Measurements from ENCODE around the gene ENDOG. TPM values are rescaled to one million over a fixed set of nuclear protein-coding genes. Genes with fewer than 3 reads are reported as not detected.

Gene ENDOG
- total RNA-seq, 1 donor from 2014 or later, result 28.2 TPM

- Histone ChIP-seq H3K36me3 (peaks cover 0 to 26% of the 10 kb centered on the region in 2 donors), H3K4me3 (no peak overlapping the region), H3K4me1 (no peaks in the 10 kb centered on the region), H3K27ac (no peak overlapping the region), H3K9me3 (no peaks in the 10 kb centered on the region), H3K27me3 (no peaks in the 10 kb centered on the region)
- TF ChIP-seq POLR2AphosphoS5 (IDR thresholded peaks at IDR 0.05; ENCODE audit: insufficient read depth in 1 of 2, low read depth in 1 of 2) (no peak), CTCF (IDR thresholded peaks at IDR 0.05) (no peak), POLR2A (IDR thresholded peaks at IDR 0.05) (no peak)
- no peak for DNase-seq (ENCODE audit: extremely low spot score in 2 of 2)
- intact Hi-C loops (cut with DNase I), result no loop called here
Observed at GRCh38 chr9:128809831-128810230, 8.5 kb upstream of the ENDOG start.

GRCh38 chr9:128810873-128811272 is 7.4 kb upstream of the ENDOG start:
- H3K36me3 ChIP-seq, result peaks cover 0 to 16% of the 10 kb centered on the region in 2 donors
- no peaks in the 10 kb centered on the region for H3K9me3 ChIP-seq
- no peak overlapping the region for H3K4me3 ChIP-seq
- DNase-seq (ENCODE audit: extremely low spot score in 2 of 2), result no peak
- no peak for TF ChIP-seq CTCF (IDR thresholded peaks at IDR 0.05)
- TF ChIP-seq POLR2AphosphoS5 (IDR thresholded peaks at IDR 0.05; ENCODE audit: insufficient read depth in 1 of 2, low read depth in 1 of 2), result no peak
- TF ChIP-seq POLR2A (IDR thresholded peaks at IDR 0.05), result no peak
- intact Hi-C loops (cut with DNase I), result no loop called here
- H3K27me3 ChIP-seq, result no peaks in the 10 kb centered on the region
- no peaks in the 10 kb centered on the region for H3K4me1 ChIP-seq
- H3K27ac ChIP-seq, result no peak overlapping the region

- intact Hi-C loops (cut with DNase I), result no loop called here
- peak overlapping the region; percentile 59 to 64 for H3K4me3 ChIP-seq
- no peak for DNase-seq (ENCODE audit: extremely low spot score in 2 of 2)
- H3K27me3 ChIP-seq, result no peaks in the 10 kb centered on the region
- H3K27ac ChIP-seq, result peak overlapping the region; percentile 35
- H3K9me3 ChIP-seq, result no peaks in the 10 kb centered on the region
- no peak for TF ChIP-seq POLR2AphosphoS5 (IDR thresholded peaks at IDR 0.05; ENCODE audit: insufficient read depth in 1 of 2, low read depth in 1 of 2)
- no peak for TF ChIP-seq CTCF (IDR thresholded peaks at IDR 0.05)
- TF ChIP-seq POLR2A (IDR thresholded peaks at IDR 0.05), result no peak
- H3K36me3 ChIP-seq, result peaks cover 0 to 27% of the 10 kb centered on the region in 2 donors
- peaks cover 14% of the 10 kb centered on the region for H3K4me1 ChIP-seq
Observed at GRCh38 chr9:128818839-128819715, 777 bp downstream of the ENDOG start.

- Histone ChIP-seq H3K27ac (no peak overlapping the region), H3K27me3 (no peaks in the 10 kb centered on the region), H3K4me1 (peaks cover 14% of the 10 kb centered on the region), H3K4me3 (peak overlapping the region in 1 of 2 donors; percentile 64), H3K9me3 (no peaks in the 10 kb centered on the region), H3K36me3 (peaks cover 0 to 33% of the 10 kb centered on the region in 2 donors)
- intact Hi-C loops (cut with DNase I), result no loop called here
- DNase-seq (ENCODE audit: extremely low spot score in 2 of 2), result peak in 1 of 2 donors; percentile 91
- TF ChIP-seq POLR2A (IDR thresholded peaks at IDR 0.05) (no peak), CTCF (IDR thresholded peaks at IDR 0.05) (no peak), POLR2AphosphoS5 (IDR thresholded peaks at IDR 0.05; ENCODE audit: insufficient read depth in 1 of 2, low read depth in 1 of 2) (no peak)
Observed at GRCh38 chr9:128819716-128820664, 1.7 kb downstream of the ENDOG start.
